ENCODE results near the gene SLIT1.

Gene SLIT1

DNA sequence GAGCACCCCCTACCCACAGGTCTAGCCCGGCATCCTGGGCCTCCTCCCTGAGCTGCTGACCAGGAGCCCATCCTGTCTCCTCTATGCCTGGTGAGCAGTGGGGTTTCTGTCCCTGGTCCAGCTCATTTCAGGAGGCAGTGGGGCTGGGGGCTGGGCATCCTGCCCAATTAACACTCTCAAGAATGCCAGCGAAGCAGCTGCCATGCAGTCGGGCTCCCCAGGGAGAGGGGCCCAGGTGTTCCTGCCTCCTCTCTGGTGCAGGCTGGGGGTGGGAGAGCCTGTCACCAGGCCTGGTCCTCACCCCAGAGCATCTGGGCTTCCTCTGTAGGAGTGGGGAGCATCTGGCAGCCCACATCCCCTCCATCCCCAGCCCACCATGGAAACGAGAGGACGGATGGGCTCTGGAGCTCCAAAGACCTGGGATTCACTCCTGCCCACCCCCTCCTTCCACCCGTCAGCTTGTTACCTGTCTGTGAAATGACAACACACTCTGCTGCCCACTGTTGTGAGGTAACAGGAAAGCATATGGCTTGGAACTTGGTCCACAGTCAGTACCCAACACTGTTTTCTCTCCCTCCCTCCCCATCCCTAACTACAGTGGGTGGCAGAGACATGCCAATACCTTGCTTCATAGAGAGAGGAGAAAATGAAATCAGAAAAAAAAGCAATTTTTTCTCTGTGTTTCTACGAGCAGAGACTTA lies 69.1 kb downstream of the SLIT1 start:
- Histone ChIP-seq H3K4me1 (ENCODE audit: control insufficient read depth, low read depth, low read length) (no peaks in the 10 kb centered on the region), H3K4me2 (ENCODE audit: low read length) (no peak overlapping the region), H2BK15ac (replicated peaks; ENCODE audit: low read depth) (no peak overlapping the region), H3K27ac (ENCODE audit: low read depth, low read length) (no peak overlapping the region), H3K9ac (ENCODE audit: low read length) (no peak overlapping the region), H2BK5ac (ENCODE audit: low read length) (no peak overlapping the region), H3K23ac (ENCODE audit: low read length) (no peak overlapping the region), H2AK5ac (ENCODE audit: low read length) (no peak overlapping the region), H2BK120ac (ENCODE audit: low read depth, low read length) (no peak overlapping the region), H3K4ac (ENCODE audit: low read depth, low read length) (no peak overlapping the region), H4K5ac (ENCODE audit: low read length) (no peak overlapping the region), H3K18ac (ENCODE audit: low read length) (no peak overlapping the region), H3K27me3 (ENCODE audit: insufficient read depth, low read length, poor library complexity) (no peaks in the 10 kb centered on the region), H3K4me3 (ENCODE audit: low read length) (no peak overlapping the region), H3K56ac (ENCODE audit: low read length) (no peak overlapping the region), H3K79me1 (ENCODE audit: low read length) (no peaks in the 10 kb centered on the region), H3K79me2 (ENCODE audit: control insufficient read depth, insufficient read depth, low read length) (no peaks in the 10 kb centered on the region), H3K36me3 (ENCODE audit: control insufficient read depth, insufficient read depth, low read length) (no peaks in the 10 kb centered on the region), H4K8ac (ENCODE audit: low read depth, low read length) (no peak overlapping the region)
- DNase-seq = no peak
- no CpG with 5 or more reads among the region's 7 CpGs for WGBS (ENCODE audit: extremely low coverage, insufficient coverage, low lambda C conversion rate)

- Histone ChIP-seq H3K4me2 (ENCODE audit: low read length) (no peak overlapping the region), H2BK15ac (replicated peaks; ENCODE audit: low read depth) (no peak overlapping the region), H2BK120ac (ENCODE audit: low read depth, low read length) (no peak overlapping the region), H3K4ac (ENCODE audit: low read depth, low read length) (no peak overlapping the region), H4K8ac (ENCODE audit: low read depth, low read length) (no peak overlapping the region), H3K79me2 (ENCODE audit: control insufficient read depth, insufficient read depth, low read length) (no peaks in the 10 kb centered on the region), H3K4me1 (ENCODE audit: control insufficient read depth, low read depth, low read length) (no peaks in the 10 kb centered on the region), H3K23ac (ENCODE audit: low read length) (no peak overlapping the region), H2BK5ac (ENCODE audit: low read length) (no peak overlapping the region), H3K9ac (ENCODE audit: low read length) (no peak overlapping the region), H3K4me3 (ENCODE audit: low read length) (no peak overlapping the region), H2AK5ac (ENCODE audit: low read length) (no peak overlapping the region), H3K27me3 (ENCODE audit: insufficient read depth, low read length, poor library complexity) (no peaks in the 10 kb centered on the region), H3K27ac (ENCODE audit: low read depth, low read length) (no peak overlapping the region), H3K56ac (ENCODE audit: low read length) (no peak overlapping the region), H3K36me3 (ENCODE audit: control insufficient read depth, insufficient read depth, low read length) (no peaks in the 10 kb centered on the region), H4K5ac (ENCODE audit: low read length) (no peak overlapping the region), H3K79me1 (ENCODE audit: low read length) (no peaks in the 10 kb centered on the region), H3K18ac (ENCODE audit: low read length) (no peak overlapping the region)
- no CpG with 5 or more reads among the region's 2 CpGs for WGBS (ENCODE audit: extremely low coverage, insufficient coverage, low lambda C conversion rate)
- DNase-seq = no peak
Measured at GRCh38 chr10:97115846-97116245, 69.9 kb downstream of the SLIT1 start.

GRCh38 chr10:97111615-97112014 lies 74.1 kb downstream of the SLIT1 start:
- no peak overlapping the region for H3K9ac ChIP-seq (ENCODE audit: low read length)
- no peak overlapping the region for H3K56ac ChIP-seq (ENCODE audit: low read length)
- no peak overlapping the region for H2BK15ac ChIP-seq (replicated peaks; ENCODE audit: low read depth)
- no peak overlapping the region for H2BK120ac ChIP-seq (ENCODE audit: low read depth, low read length)
- H3K18ac ChIP-seq (ENCODE audit: low read length) = no peak overlapping the region
- H3K4ac ChIP-seq (ENCODE audit: low read depth, low read length) = no peak overlapping the region
- no peak overlapping the region for H3K23ac ChIP-seq (ENCODE audit: low read length)
- H3K27me3 ChIP-seq (ENCODE audit: insufficient read depth, low read length, poor library complexity) = no peaks in the 10 kb centered on the region
- WGBS (ENCODE audit: extremely low coverage, insufficient coverage, low lambda C conversion rate) = no CpG with 5 or more reads among the region's 11 CpGs
- no peaks in the 10 kb centered on the region for H3K4me1 ChIP-seq (ENCODE audit: control insufficient read depth, low read depth, low read length)
- H4K5ac ChIP-seq (ENCODE audit: low read length) = no peak overlapping the region
- no peak overlapping the region for H2BK5ac ChIP-seq (ENCODE audit: low read length)
- H3K36me3 ChIP-seq (ENCODE audit: control insufficient read depth, insufficient read depth, low read length) = no peaks in the 10 kb centered on the region
- no peak overlapping the region for H4K8ac ChIP-seq (ENCODE audit: low read depth, low read length)
- H3K4me3 ChIP-seq (ENCODE audit: low read length) = no peak overlapping the region
- no peaks in the 10 kb centered on the region for H3K79me1 ChIP-seq (ENCODE audit: low read length)
- H3K27ac ChIP-seq (ENCODE audit: low read depth, low read length) = no peak overlapping the region
- H3K4me2 ChIP-seq (ENCODE audit: low read length) = no peak overlapping the region
- DNase-seq = no peak
- H3K79me2 ChIP-seq (ENCODE audit: control insufficient read depth, insufficient read depth, low read length) = no peaks in the 10 kb centered on the region
- no peak overlapping the region for H2AK5ac ChIP-seq (ENCODE audit: low read length)

GRCh38 chr10:97109547-97109946 lies 76.2 kb downstream of the SLIT1 start:
- H3K79me1 ChIP-seq (ENCODE audit: low read length) = no peaks in the 10 kb centered on the region
- H3K56ac ChIP-seq (ENCODE audit: low read length) = no peak overlapping the region
- H3K27me3 ChIP-seq (ENCODE audit: insufficient read depth, low read length, poor library complexity) = no peaks in the 10 kb centered on the region
- no CpG with 5 or more reads among the region's 6 CpGs for WGBS (ENCODE audit: extremely low coverage, insufficient coverage, low lambda C conversion rate)
- H3K79me2 ChIP-seq (ENCODE audit: control insufficient read depth, insufficient read depth, low read length) = no peaks in the 10 kb centered on the region
- no peak overlapping the region for H3K4ac ChIP-seq (ENCODE audit: low read depth, low read length)
- no peak overlapping the region for H3K27ac ChIP-seq (ENCODE audit: low read depth, low read length)
- H3K9ac ChIP-seq (ENCODE audit: low read length) = no peak overlapping the region
- H3K23ac ChIP-seq (ENCODE audit: low read length) = no peak overlapping the region
- H3K4me3 ChIP-seq (ENCODE audit: low read length) = no peak overlapping the region
- no peak overlapping the region for H2BK5ac ChIP-seq (ENCODE audit: low read length)
- no peak overlapping the region for H4K8ac ChIP-seq (ENCODE audit: low read depth, low read length)
- no peaks in the 10 kb centered on the region for H3K36me3 ChIP-seq (ENCODE audit: control insufficient read depth, insufficient read depth, low read length)
- H2BK15ac ChIP-seq (replicated peaks; ENCODE audit: low read depth) = no peak overlapping the region
- no peaks in the 10 kb centered on the region for H3K4me1 ChIP-seq (ENCODE audit: control insufficient read depth, low read depth, low read length)
- no peak overlapping the region for H2AK5ac ChIP-seq (ENCODE audit: low read length)
- H3K18ac ChIP-seq (ENCODE audit: low read length) = no peak overlapping the region
- no peak overlapping the region for H3K4me2 ChIP-seq (ENCODE audit: low read length)
- no peak overlapping the region for H2BK120ac ChIP-seq (ENCODE audit: low read depth, low read length)
- DNase-seq = no peak
- H4K5ac ChIP-seq (ENCODE audit: low read length) = no peak overlapping the region

DNA sequence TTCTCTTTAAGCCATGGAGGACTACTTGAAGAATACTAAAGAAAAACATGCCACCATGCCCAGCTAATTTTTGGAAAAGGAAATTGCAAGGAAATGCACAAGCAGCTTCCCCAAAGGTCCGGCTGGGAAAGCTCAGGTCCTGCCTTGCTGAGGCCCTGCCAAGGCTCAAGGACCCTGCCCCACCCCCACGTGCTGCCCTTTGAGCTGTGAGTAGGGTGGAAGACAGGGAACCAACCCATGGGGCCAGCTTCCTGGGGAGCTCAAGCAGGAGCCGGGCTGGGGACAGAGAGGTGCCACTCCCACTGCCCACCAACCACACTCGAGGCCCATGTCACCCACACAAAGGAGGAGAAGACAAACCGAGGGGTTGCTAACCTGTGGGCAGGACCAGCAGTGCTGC lies 78.2 kb downstream of the SLIT1 start:
- Histone ChIP-seq H3K9ac (ENCODE audit: low read length) (no peak overlapping the region), H2BK120ac (ENCODE audit: low read depth, low read length) (no peak overlapping the region), H4K5ac (ENCODE audit: low read length) (no peak overlapping the region), H3K36me3 (ENCODE audit: control insufficient read depth, insufficient read depth, low read length) (no peaks in the 10 kb centered on the region), H3K4me2 (ENCODE audit: low read length) (no peak overlapping the region), H3K79me1 (ENCODE audit: low read length) (no peaks in the 10 kb centered on the region), H3K27me3 (ENCODE audit: insufficient read depth, low read length, poor library complexity) (no peaks in the 10 kb centered on the region), H3K27ac (ENCODE audit: low read depth, low read length) (no peak overlapping the region), H3K4me1 (ENCODE audit: control insufficient read depth, low read depth, low read length) (no peaks in the 10 kb centered on the region), H3K4me3 (ENCODE audit: low read length) (no peak overlapping the region), H3K4ac (ENCODE audit: low read depth, low read length) (no peak overlapping the region), H4K8ac (ENCODE audit: low read depth, low read length) (no peak overlapping the region), H2BK5ac (ENCODE audit: low read length) (no peak overlapping the region), H3K23ac (ENCODE audit: low read length) (no peak overlapping the region), H3K79me2 (ENCODE audit: control insufficient read depth, insufficient read depth, low read length) (no peaks in the 10 kb centered on the region), H3K56ac (ENCODE audit: low read length) (no peak overlapping the region), H2BK15ac (replicated peaks; ENCODE audit: low read depth) (no peak overlapping the region), H3K18ac (ENCODE audit: low read length) (no peak overlapping the region), H2AK5ac (ENCODE audit: low read length) (no peak overlapping the region)
- WGBS (ENCODE audit: extremely low coverage, insufficient coverage, low lambda C conversion rate) = no CpG with 5 or more reads among the region's 5 CpGs
- no peak for DNase-seq

DNA sequence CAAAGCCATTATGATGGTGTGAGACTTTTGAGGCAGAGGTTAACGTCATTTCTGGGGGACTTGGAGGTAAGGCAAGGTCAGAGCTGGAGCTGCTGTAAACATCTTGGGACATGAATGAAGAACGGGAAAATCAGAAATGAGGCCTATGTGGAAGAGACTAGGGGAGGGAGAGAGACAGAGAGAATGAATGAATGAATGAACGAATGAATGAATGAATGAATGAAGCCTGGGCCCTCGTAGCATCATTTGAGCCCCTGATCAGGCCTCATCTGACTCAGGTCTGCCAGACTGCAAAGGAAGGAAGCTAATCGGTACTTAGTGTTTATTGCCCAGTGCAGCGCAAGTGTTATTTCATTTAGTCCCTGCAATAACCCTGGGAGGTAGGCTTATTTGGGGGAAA lies 79.6 kb downstream of the SLIT1 start:
- no peak overlapping the region for H3K56ac ChIP-seq (ENCODE audit: low read length)
- no peaks in the 10 kb centered on the region for H3K36me3 ChIP-seq (ENCODE audit: control insufficient read depth, insufficient read depth, low read length)
- H2BK15ac ChIP-seq (replicated peaks; ENCODE audit: low read depth) = no peak overlapping the region
- no peak overlapping the region for H2AK5ac ChIP-seq (ENCODE audit: low read length)
- no peak overlapping the region for H2BK120ac ChIP-seq (ENCODE audit: low read depth, low read length)
- H3K27me3 ChIP-seq (ENCODE audit: insufficient read depth, low read length, poor library complexity) = no peaks in the 10 kb centered on the region
- no peak overlapping the region for H3K4ac ChIP-seq (ENCODE audit: low read depth, low read length)
- no peak overlapping the region for H3K4me2 ChIP-seq (ENCODE audit: low read length)
- H3K79me2 ChIP-seq (ENCODE audit: control insufficient read depth, insufficient read depth, low read length) = no peaks in the 10 kb centered on the region
- DNase-seq = no peak
- H2BK5ac ChIP-seq (ENCODE audit: low read length) = no peak overlapping the region
- no peaks in the 10 kb centered on the region for H3K79me1 ChIP-seq (ENCODE audit: low read length)
- no peak overlapping the region for H3K27ac ChIP-seq (ENCODE audit: low read depth, low read length)
- H4K5ac ChIP-seq (ENCODE audit: low read length) = no peak overlapping the region
- H3K4me1 ChIP-seq (ENCODE audit: control insufficient read depth, low read depth, low read length) = no peaks in the 10 kb centered on the region
- no peak overlapping the region for H3K23ac ChIP-seq (ENCODE audit: low read length)
- no peak overlapping the region for H4K8ac ChIP-seq (ENCODE audit: low read depth, low read length)
- H3K4me3 ChIP-seq (ENCODE audit: low read length) = no peak overlapping the region
- H3K9ac ChIP-seq (ENCODE audit: low read length) = no peak overlapping the region
- no CpG with 5 or more reads among the region's 6 CpGs for WGBS (ENCODE audit: extremely low coverage, insufficient coverage, low lambda C conversion rate)
- no peak overlapping the region for H3K18ac ChIP-seq (ENCODE audit: low read length)
